Endothelial cell of umbilical vein (primary cell): ENCODE data around the gene AMZ2. TPM values are rescaled to one million over a fixed set of nuclear protein-coding genes. Genes with fewer than 3 reads are reported as not detected.

Source experiments
- BruUV-seq: library from RNA; stranded (reverse); fragments of 400-500 nt; replicated peaks from 2 replicates; lab custom pipeline; 2021; lab: Mats Ljungman, UMichigan
- CTCF ChIA-PET: fragments of 300-600, 350-600 bp; sonication (Branson Sonifier 250); formaldehyde crosslinking; loops from one replicate; lab custom pipeline; 2021; ENCODE audit warnings: antibody characterized with exemption, inconsistent platforms; lab: Charles Lee
- POLR2A ChIA-PET: fragments of 300-600, 350-600 bp; sonication (Branson Sonifier 250); formaldehyde crosslinking; loops from one replicate; lab custom pipeline; 2021; ENCODE audit warnings: antibody characterized with exemption, inconsistent platforms; lab: Charles Lee
- DNase-seq: peaks from one replicate; pipeline ENCODE4 v3.0.0-alpha.2; 2011; ENCODE audit warnings: low read depth, low spot score
- FAIRE-seq: peaks from 2 replicates; lab custom pipeline; 2011; peaks lifted over from hg19 to GRCh38; lab: Jason Lieb, UNC
- H2AFZ ChIP-seq: 2 replicates; pipeline ENCODE4 v1.6.0; 2012; ENCODE audit warnings: low read depth, low read length, control low read depth, inconsistent platforms
- H3K27ac ChIP-seq: 2 replicates; pipeline ENCODE4 v1.5.1; 2011; ENCODE audit warnings: low read depth, mild to moderate bottlenecking, control low read depth, low read length, moderate library complexity; ENCODE audit not compliant: insufficient read depth
- H3K27me3 ChIP-seq, 2 experiments: 2 replicates each; pipeline versions ENCODE4 v1.6.0 to v1.6.1; 2011; ENCODE audit warnings: low read length in 2 of 2, mixed read lengths in 1 of 2; ENCODE audit not compliant: control insufficient read depth in 2 of 2, insufficient read depth in 2 of 2
- H3K36me3 ChIP-seq, 2 experiments: 2 replicates in 1 of 2; 3 replicates in 1 of 2; pipeline ENCODE4 v1.5.1; 2011; ENCODE audit warnings: low read length in 2 of 2, mild to moderate bottlenecking in 1 of 2, moderate library complexity in 1 of 2; ENCODE audit not compliant: control insufficient read depth in 2 of 2, insufficient read depth in 2 of 2; ENCODE audit errors: extremely low read depth in 1 of 2
- H3K4me1 ChIP-seq: 3 replicates; pipeline ENCODE4 v1.5.1; 2011; ENCODE audit warnings: mild to moderate bottlenecking, low read length; ENCODE audit not compliant: control insufficient read depth, insufficient read depth; ENCODE audit errors: extremely low read depth
- H3K4me2 ChIP-seq: 2 replicates; pipeline ENCODE4 v1.6.1; 2011; ENCODE audit warnings: low read length, control low read depth, mixed read lengths; ENCODE audit not compliant: insufficient read depth
- H3K4me3 ChIP-seq, 3 experiments: fragments of 200-600 bp in 1 of 3; sonication (generic), shearing (Covaris generic) in 1 of 3; replicated peaks in 1 of 3; 2 replicates each; pipeline ENCODE4 v1.5.1; 2011 to 2016; ENCODE audit warnings: control low read depth in 3 of 3, low read length in 3 of 3, mild to moderate bottlenecking in 2 of 3, inconsistent platforms in 1 of 3, low read depth in 1 of 3, moderate library complexity in 1 of 3; ENCODE audit not compliant: insufficient read depth in 1 of 3
- H3K79me2 ChIP-seq: 2 replicates; pipeline ENCODE4 v1.6.0; 2012; ENCODE audit warnings: low read length, inconsistent platforms; ENCODE audit not compliant: control insufficient read depth, insufficient read depth
- H3K9ac ChIP-seq: replicated peaks from 2 replicates; pipeline ENCODE3; 2011; ENCODE audit warnings: low read length, control low read depth; ENCODE audit not compliant: insufficient read depth; ENCODE audit errors: extremely low read depth
- H3K9me1 ChIP-seq: replicated peaks from 3 replicates; pipeline ENCODE4 v1.6.0; 2011; ENCODE audit warnings: mild to moderate bottlenecking, low read length; ENCODE audit not compliant: control insufficient read depth, insufficient read depth; ENCODE audit errors: extremely low read depth
- H3K9me3 ChIP-seq: replicated peaks from 2 replicates; pipeline ENCODE4 v1.5.1; 2012; ENCODE audit warnings: low read length, inconsistent platforms; ENCODE audit not compliant: control insufficient read depth, insufficient read depth
- H4K20me1 ChIP-seq: replicated peaks from 2 replicates; pipeline ENCODE3; 2011; ENCODE audit warnings: mild to moderate bottlenecking, low read length; ENCODE audit not compliant: control insufficient read depth, insufficient read depth; ENCODE audit errors: extremely low read depth
- CTCF ChIP-seq, 2 donors: IDR thresholded peaks; 1 replicate in 1 of 2; 2 replicates in 1 of 2; pipeline ENCODE4 v1.5.1; 2011; ENCODE audit warnings: low read length in 2 of 2, mild to moderate bottlenecking in 2 of 2, moderate library complexity in 2 of 2, control low read depth in 1 of 2, inconsistent platforms in 1 of 2, low read depth in 1 of 2; ENCODE audit not compliant: insufficient read depth in 1 of 2; ENCODE audit errors: extremely low read depth in 1 of 2
- EZH2 ChIP-seq: IDR thresholded peaks from 2 replicates; pipeline ENCODE4 v1.6.1; 2012; ENCODE audit warnings: borderline replicate concordance, low read depth, mild to moderate bottlenecking, moderate library complexity, low read length, inconsistent platforms; ENCODE audit not compliant: severe bottlenecking
- FOS ChIP-seq: IDR thresholded peaks from 2 replicates; pipeline ENCODE4 v1.6.1; 2011; ENCODE audit warnings: mild to moderate bottlenecking, low read length, moderate library complexity, borderline replicate concordance; ENCODE audit not compliant: insufficient read depth
- GATA2 ChIP-seq: IDR thresholded peaks from 2 replicates; pipeline ENCODE4 v1.7.0; 2011; ENCODE audit warnings: low read depth, mild to moderate bottlenecking, moderate library complexity, mixed read lengths, low read length; ENCODE audit not compliant: insufficient read length, insufficient read depth
- JUN ChIP-seq: IDR thresholded peaks from 2 replicates; pipeline ENCODE4 v1.6.1; 2011; ENCODE audit warnings: borderline replicate concordance, low read depth; ENCODE audit not compliant: insufficient read length, insufficient read depth
- MYC ChIP-seq: IDR thresholded peaks from one replicate; pipeline ENCODE4 v1.6.1; 2011; ENCODE audit warnings: mild to moderate bottlenecking, low read depth, low read length
- POLR2A ChIP-seq: IDR thresholded peaks from 2 replicates; pipeline ENCODE4 v1.6.1; 2012; ENCODE audit warnings: low read depth, mild to moderate bottlenecking, control low read depth, low read length
- POLR2AphosphoS5 ChIP-seq: IDR thresholded peaks from 2 replicates; pipeline ENCODE4 v1.6.1; 2012; ENCODE audit warnings: low read depth, mild to moderate bottlenecking, control low read depth, low read length, moderate library complexity; ENCODE audit not compliant: insufficient read depth
- dilution Hi-C: fragments of 300-500 bp; cut with MboI; formaldehyde crosslinking; loops from one replicate; pipeline ENCODE4 v1.15.0; 2019; ENCODE audit warnings: low sequenced_read_pairs; ENCODE audit not compliant: extremely low pct_ligation_motif_present
- intact Hi-C: fragments of 100-400 bp; cut with micrococcal nuclease; formaldehyde crosslinking; loops from one replicate; pipeline ENCODE4 v1.10.0; 2022
- polyA plus RNA-seq, 4 experiments: library from polyadenylated mRNA; depleted of rRNA in 3 of 4; stranded (reverse) in 3 of 4; unstranded in 1 of 4; fragments of >200 nt; gene quantifications; 2 replicates each; pipeline versions ENCODE4 v1.2.1 to v1.2.3, GENCODE V29; 2011 to 2012; ENCODE audit warnings: missing spikeins in 1 of 4
- total RNA-seq: library from RNA; stranded (reverse); gene quantifications from 2 replicates; pipeline ENCODE4 v1.2.3, GENCODE V29; 2021
- TF ChIP-seq, protein P1 (sequence below): IDR thresholded peaks from 2 replicates; pipeline ENCODE4 v1.6.1; 2011; ENCODE audit not compliant: insufficient read depth, insufficient read length

Gene AMZ2
- total and polyA plus RNA-seq, 2 donors (not counting 3 experiments of a cell fraction or from before 2014, with no cell fraction given), result 46.7 to 57.3 TPM

DNA sequence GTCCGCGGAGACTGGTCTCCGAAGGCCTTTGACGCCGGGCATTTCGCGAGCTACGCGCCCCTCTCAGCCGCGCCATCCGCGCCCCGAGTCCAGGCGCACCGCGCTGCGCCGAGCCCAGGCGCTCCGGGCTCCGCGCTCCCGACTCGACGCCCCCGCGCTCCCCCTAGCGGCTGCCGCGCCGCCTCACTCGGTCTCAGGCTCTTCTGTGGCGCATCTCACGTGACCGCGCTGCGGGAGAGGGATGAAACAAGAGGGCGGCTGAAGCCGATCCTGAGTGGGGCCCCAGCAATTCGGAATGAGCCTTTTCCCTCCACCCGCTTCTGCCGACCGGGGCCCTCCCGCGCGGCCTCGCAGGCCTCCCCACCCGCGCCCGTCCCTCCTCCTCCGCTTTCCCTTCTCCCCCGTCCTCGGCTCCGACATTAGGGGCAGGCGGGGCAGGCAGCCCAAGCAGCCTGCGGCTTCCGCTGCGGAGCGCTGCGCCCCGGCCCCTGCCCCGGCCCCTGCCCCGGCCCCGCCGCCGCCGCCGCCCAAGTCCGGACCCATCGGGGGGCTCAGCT lies 42.5 kb upstream of the AMZ2 start:
- TF ChIP-seq FOS (no peak), CTCF (IDR thresholded peaks at IDR 0.05; ENCODE audit: extremely low read depth in 1 of 2, insufficient read depth in 1 of 2, low read depth in 1 of 2, low read length in 2 of 2) (peak; percentile 84 to 96), JUN (no peak), POLR2A (peak; percentile 77), GATA2 (no peak), EZH2 (no peak), POLR2AphosphoS5 (peak; percentile 71), MYC (no peak)
- TF ChIP-seq, protein P1, sequence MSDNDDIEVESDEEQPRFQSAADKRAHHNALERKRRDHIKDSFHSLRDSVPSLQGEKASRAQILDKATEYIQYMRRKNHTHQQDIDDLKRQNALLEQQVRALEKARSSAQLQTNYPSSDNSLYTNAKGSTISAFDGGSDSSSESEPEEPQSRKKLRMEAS, result peak; percentile 76
- Histone ChIP-seq H3K9me3 (no peaks in the 10 kb centered on the region), H3K4me1 (peaks cover 4% of the 10 kb centered on the region), H3K36me3 (peaks cover 0 to 2% of the 10 kb centered on the region in 2 experiments), H4K20me1 (no peaks in the 10 kb centered on the region), H2AFZ (peak overlapping the region; percentile 89), H3K79me2 (no peaks in the 10 kb centered on the region), H3K9me1 (no peaks in the 10 kb centered on the region), H3K9ac (peak overlapping the region; percentile 65), H3K27ac (peak overlapping the region; percentile 52), H3K4me2 (peak overlapping the region; percentile 42), H3K27me3 (peaks cover 0 to under 1% of the 10 kb centered on the region in 2 experiments), H3K4me3 (peak overlapping the region; percentile 38 to 56 (median 50))
- dilution Hi-C loops, result no loop called here
- CTCF ChIA-PET, result interaction anchor here (0.9 to 3.0 kb wide), 7 partner anchors 28 to 253 kb away, joined by 3 to 12 read pairs (median 8); partner anchors contain the start of gene WIPI1
- peak; percentile 88 for DNase-seq
- FAIRE-seq, result peak; percentile 72
- intact Hi-C loops, result loop anchor here (1.0 to 5.0 kb wide), 4 partner anchors 42 to 257 kb away; no protein-coding TSS in a partner anchor
- POLR2A ChIA-PET, result no interaction called here
- no TSS peak for BruUV-seq
